Muscle of back (tissue), 11 donors: ENCODE measurements around the gene TNNC2. TPM values are rescaled to one million over a fixed set of nuclear protein-coding genes. Genes with fewer than 3 reads are reported as not detected.

Source experiments
- DNase-seq, 3 donors: peaks; one replicate each; pipeline versions ENCODE4 v3.0.0 to v3.0.0-alpha.2; 2013
- polyA plus RNA-seq, 10 donors: library from polyadenylated mRNA; unstranded; fragments of 120-200 nt; gene quantifications; one replicate each; pipeline ENCODE4 v1.2.1, GENCODE V29; 2013; ENCODE audit not compliant: insufficient read length in 10 of 10

Gene TNNC2
- polyA plus RNA-seq, 10 donors, result 3,292 to 7,026 (median 6,344) TPM

DNA sequence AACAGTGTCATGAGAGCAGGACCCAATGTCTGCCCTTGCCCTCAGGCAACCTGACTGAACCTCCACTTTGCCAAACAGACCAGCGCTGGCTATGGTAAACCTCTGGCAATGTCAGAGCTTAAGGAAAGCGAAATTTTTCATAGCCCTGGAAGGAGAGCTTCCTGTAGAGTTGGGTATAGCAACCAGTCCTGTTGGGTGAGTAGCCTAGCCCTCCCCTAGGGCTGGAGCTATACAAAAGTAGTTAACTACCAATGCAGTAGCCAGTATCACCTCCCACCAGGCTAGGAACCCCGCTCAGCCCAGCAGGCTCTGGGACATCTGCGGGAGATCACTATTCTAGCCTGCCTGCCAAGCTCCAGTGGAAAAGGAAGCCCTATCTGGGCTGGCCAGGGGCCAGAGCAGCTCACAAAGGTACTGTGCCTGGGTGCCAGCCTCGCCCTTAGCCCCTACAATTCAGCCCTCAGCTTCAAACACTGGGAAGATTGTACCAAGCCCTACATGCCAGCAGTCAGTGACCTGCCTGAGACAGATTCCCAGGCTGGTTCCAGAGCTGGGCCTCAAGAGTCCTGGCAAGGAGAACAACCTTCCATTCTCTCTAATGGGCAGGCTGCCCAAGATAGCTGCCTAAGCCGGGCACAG, 43.3 kb downstream of the TNNC2 start:
- DNase-seq, result no peak

- no peak for DNase-seq
Observed at GRCh38 chr20:45782890-45783289, 44.2 kb downstream of the TNNC2 start.

DNA sequence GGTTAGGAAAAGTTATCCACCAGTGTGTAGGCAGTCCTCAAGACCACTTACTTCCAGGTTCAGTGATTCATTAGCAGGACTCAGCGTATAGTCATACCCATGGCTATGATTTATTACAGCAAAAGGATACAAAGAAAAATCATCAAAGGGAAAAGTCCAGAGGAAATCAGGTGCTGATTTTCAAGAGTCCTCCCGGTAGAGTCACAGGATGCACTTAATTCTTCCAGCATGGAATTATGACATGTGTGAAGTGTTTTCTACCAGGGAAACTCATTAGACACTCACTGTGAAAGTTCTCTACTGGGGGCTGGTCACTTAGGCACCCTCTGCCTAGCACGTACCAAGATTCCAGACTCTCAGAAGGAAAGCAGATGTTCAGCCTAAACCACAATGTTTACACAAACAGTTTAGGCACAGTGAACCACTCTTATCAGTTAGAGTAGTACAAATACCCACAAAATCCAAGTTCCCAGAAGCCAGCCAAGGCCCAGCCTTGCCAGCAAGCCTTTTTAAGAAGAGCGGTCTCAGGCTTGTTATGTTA, 45.7 kb downstream of the TNNC2 start:
- peak in 1 of 3 donors; percentile 76 for DNase-seq

GRCh38 chr20:45780159-45780558, 47.0 kb downstream of the TNNC2 start:
- DNase-seq, result no peak

- DNase-seq, result peak; percentile 90 to 97 (median 93)
Observed at GRCh38 chr20:45779011-45779915, 47.8 kb downstream of the TNNC2 start.

DNA sequence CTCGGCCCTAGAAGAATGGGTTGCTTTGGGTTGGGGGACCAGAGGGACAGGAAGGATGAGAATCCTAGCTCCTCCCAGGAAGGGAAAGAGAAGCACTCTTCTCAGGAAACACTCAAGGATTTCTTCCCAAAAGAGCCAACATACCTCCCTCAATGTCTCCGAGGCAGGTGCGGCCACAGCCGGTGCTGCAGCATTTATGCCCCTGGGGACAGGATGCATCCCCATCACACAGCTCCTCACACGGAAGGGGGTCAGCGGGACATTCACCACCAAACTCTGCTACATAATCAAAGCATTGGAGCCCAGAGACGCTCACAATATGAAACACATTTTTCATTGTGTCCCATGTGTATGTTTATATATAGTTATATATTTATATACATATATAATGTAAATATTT, 50.2 kb downstream of the TNNC2 start:
- no peak for DNase-seq

- DNase-seq, result no peak
Observed at GRCh38 chr20:45775411-45775810, 51.7 kb downstream of the TNNC2 start.

DNA sequence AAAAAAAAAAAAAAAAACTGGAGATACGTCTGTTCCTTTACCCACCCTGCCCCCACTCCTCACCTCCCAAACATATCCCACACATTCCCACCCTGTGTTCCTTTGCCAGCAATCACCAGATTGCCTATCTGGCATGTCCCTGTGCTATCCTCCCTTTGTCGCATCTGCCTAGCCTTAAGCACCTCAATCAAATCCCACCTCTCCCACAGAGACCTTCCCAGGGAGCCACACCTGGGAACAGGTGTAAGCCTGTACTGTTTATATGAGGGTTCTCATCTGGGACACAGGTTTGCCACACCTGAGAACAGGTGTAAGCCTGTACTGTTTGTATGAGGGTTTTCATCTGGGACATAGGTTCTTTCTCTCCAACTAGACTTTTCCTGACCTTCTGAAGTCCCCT, 52.2 kb downstream of the TNNC2 start:
- no peak for DNase-seq

Other genes starting within 250 kb of the TNNC2 start
- not detected for gene WFDC8, start 248.0 kb downstream of the TNNC2 start, polyA plus RNA-seq
- gene WFDC10A, start 197.6 kb downstream of the TNNC2 start, polyA plus RNA-seq, result not detected
- not detected for gene WFDC9, start 196.0 kb downstream of the TNNC2 start, polyA plus RNA-seq
- not detected for gene WFDC11, start 157.1 kb downstream of the TNNC2 start, polyA plus RNA-seq
- gene WFDC13, start 125.3 kb downstream of the TNNC2 start, polyA plus RNA-seq, result not detected
- not detected for gene WFDC10B, start 122.3 kb downstream of the TNNC2 start, polyA plus RNA-seq
- not detected for gene SPINT4, start 105.0 kb downstream of the TNNC2 start, polyA plus RNA-seq
- 1 to 10 TPM in 3 of 10 donors, under 1 TPM in 5, not detected in 2; 0.32 to 2.0 (median 0.76) TPM for gene WFDC3, start 35.4 kb downstream of the TNNC2 start, polyA plus RNA-seq
- 10 to 100 TPM; 33.4 to 61.4 (median 49.6) TPM for gene DNTTIP1, start 35.4 kb downstream of the TNNC2 start, polyA plus RNA-seq
- gene UBE2C, start 14.7 kb downstream of the TNNC2 start, polyA plus RNA-seq, result 10 to 100 TPM; 22.4 to 53.7 (median 32.7) TPM
- 10 to 100 TPM; 17.9 to 25.7 (median 19.4) TPM for gene SNX21, start 6.5 kb upstream of the TNNC2 start, polyA plus RNA-seq
- gene ACOT8, start 30.1 kb upstream of the TNNC2 start, polyA plus RNA-seq, result 10 to 100 TPM; 16.0 to 21.7 (median 19.5) TPM
- gene ZSWIM3, start 30.3 kb upstream of the TNNC2 start, polyA plus RNA-seq, result 1 to 10 TPM; 3.3 to 3.9 (median 3.7) TPM
- gene ZSWIM1, start 53.9 kb upstream of the TNNC2 start, polyA plus RNA-seq, result 10 to 100 TPM in 3 of 10 donors, 1 to 10 TPM in 7; 7.3 to 11.7 (median 9.0) TPM
- 1 to 10 TPM; 3.0 to 7.7 (median 4.5) TPM for gene SPATA25, start 60.3 kb upstream of the TNNC2 start, polyA plus RNA-seq
- gene NEURL2, start 63.9 kb upstream of the TNNC2 start, polyA plus RNA-seq, result 10 to 100 TPM in 7 of 10 donors, 1 to 10 TPM in 3; 8.4 to 15.4 (median 13.0) TPM
- 10 to 100 TPM; 53.0 to 77.9 (median 64.4) TPM for gene CTSA, start 64.0 kb upstream of the TNNC2 start, polyA plus RNA-seq
- gene PLTP, start 84.8 kb upstream of the TNNC2 start, polyA plus RNA-seq, result 10 to 100 TPM; 15.6 to 58.5 (median 26.5) TPM
- 10 to 100 TPM; 21.9 to 30.4 (median 24.5) TPM for gene PCIF1, start 107.4 kb upstream of the TNNC2 start, polyA plus RNA-seq
- 10 to 100 TPM in 2 of 10 donors, 1 to 10 TPM in 8; 7.9 to 12.0 (median 9.4) TPM for gene ZNF335, start 144.9 kb upstream of the TNNC2 start, polyA plus RNA-seq
- gene MMP9, start 181.6 kb upstream of the TNNC2 start, polyA plus RNA-seq, result 1 to 10 TPM in 3 of 10 donors, under 1 TPM in 6, not detected in 1; 0.16 to 5.9 (median 0.23) TPM
- gene SLC12A5, start 201.9 kb upstream of the TNNC2 start, polyA plus RNA-seq, result 1 to 10 TPM in 3 of 10 donors, under 1 TPM in 7; 0.29 to 1.5 (median 0.81) TPM